ENCODE data around the gene LAPTM5.

DNA sequence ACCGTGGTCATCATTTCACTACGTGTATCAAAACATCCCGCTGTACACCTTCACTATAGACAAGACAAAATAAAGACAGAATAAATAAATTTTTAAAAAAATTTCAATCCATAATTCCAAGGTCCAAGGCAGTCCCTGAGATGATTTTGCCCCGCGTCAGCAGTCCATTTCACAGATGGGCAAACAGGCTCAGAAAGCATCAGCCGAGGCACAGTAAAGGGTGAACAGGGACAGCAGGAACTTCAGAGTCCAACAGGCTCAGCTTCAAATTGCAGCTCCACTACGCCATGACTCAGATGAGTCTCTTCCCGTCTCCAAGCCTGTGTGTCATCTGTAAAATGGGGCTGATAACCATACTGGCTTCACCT is 49.2 kb downstream of the LAPTM5 start:
- TF ChIP-seq, protein P1, sequence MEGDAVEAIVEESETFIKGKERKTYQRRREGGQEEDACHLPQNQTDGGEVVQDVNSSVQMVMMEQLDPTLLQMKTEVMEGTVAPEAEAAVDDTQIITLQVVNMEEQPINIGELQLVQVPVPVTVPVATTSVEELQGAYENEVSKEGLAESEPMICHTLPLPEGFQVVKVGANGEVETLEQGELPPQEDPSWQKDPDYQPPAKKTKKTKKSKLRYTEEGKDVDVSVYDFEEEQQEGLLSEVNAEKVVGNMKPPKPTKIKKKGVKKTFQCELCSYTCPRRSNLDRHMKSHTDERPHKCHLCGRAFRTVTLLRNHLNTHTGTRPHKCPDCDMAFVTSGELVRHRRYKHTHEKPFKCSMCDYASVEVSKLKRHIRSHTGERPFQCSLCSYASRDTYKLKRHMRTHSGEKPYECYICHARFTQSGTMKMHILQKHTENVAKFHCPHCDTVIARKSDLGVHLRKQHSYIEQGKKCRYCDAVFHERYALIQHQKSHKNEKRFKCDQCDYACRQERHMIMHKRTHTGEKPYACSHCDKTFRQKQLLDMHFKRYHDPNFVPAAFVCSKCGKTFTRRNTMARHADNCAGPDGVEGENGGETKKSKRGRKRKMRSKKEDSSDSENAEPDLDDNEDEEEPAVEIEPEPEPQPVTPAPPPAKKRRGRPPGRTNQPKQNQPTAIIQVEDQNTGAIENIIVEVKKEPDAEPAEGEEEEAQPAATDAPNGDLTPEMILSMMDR (IDR thresholded peaks at IDR 0.05): no peak
- no peak for TF ChIP-seq EZH2 (IDR thresholded peaks at IDR 0.05)

All from neural progenitor cell (in vitro differentiated cells).